DOHH2 (cell line): Measurements from ENCODE around the gene QRICH2.

Experiments used
- H3F3A ChIP-seq: fragments of 200-600 bp; sonication (generic), shearing (Covaris generic); 2 replicates; pipeline ENCODE4 v1.6.0; 2016; ENCODE audit warnings: antibody characterized with exemption, mild to moderate bottlenecking; ENCODE audit not compliant: control insufficient read depth, insufficient read depth
- H3K27ac ChIP-seq: fragments of 200-600 bp; sonication (generic); 2 replicates; pipeline ENCODE4 v1.5.1; 2014; ENCODE audit warnings: low read depth, mild to moderate bottlenecking, low read length, moderate library complexity
- H3K27me3 ChIP-seq: fragments of 200-600 bp; sonication (generic); 2 replicates; pipeline ENCODE4 v1.6.1; 2014; ENCODE audit warnings: mild to moderate bottlenecking, low read length, mixed read lengths; ENCODE audit not compliant: control insufficient read depth
- H3K36me3 ChIP-seq: fragments of 200-600 bp; sonication (generic); 2 replicates; pipeline ENCODE4 v1.6.1; 2014; ENCODE audit warnings: mild to moderate bottlenecking, low read length, moderate library complexity, mixed read lengths; ENCODE audit not compliant: control insufficient read depth
- H3K4me1 ChIP-seq: fragments of 200-600 bp; sonication (generic); 2 replicates; pipeline ENCODE4 v1.6.1; 2014; ENCODE audit warnings: mild to moderate bottlenecking, low read length, mixed read lengths; ENCODE audit not compliant: control insufficient read depth
- H3K4me2 ChIP-seq: fragments of 200-600 bp; sonication (generic); 2 replicates; pipeline ENCODE4 v1.6.0; 2014; ENCODE audit warnings: mild to moderate bottlenecking, low read length, moderate library complexity
- H3K4me3 ChIP-seq: fragments of 200-600 bp; sonication (generic); 2 replicates; pipeline ENCODE4 v1.5.1; 2014; ENCODE audit warnings: mild to moderate bottlenecking, low read length, mixed read lengths
- H3K79me2 ChIP-seq: fragments of 200-600 bp; sonication (generic); 2 replicates; pipeline ENCODE4 v1.6.1; 2014; ENCODE audit warnings: mild to moderate bottlenecking, low read length, mixed read lengths; ENCODE audit not compliant: control insufficient read depth
- H3K9me2 ChIP-seq: fragments of 200-600 bp; sonication (generic); replicated peaks from 2 replicates; pipeline ENCODE4 v1.6.1; 2014; ENCODE audit warnings: mild to moderate bottlenecking, low read length, mixed read lengths; ENCODE audit not compliant: control insufficient read depth
- H3K9me3 ChIP-seq: fragments of 200-600 bp; sonication (generic); 2 replicates; pipeline ENCODE4 v1.6.1; 2014; ENCODE audit warnings: antibody characterized with exemption, low read length, mixed read lengths; ENCODE audit not compliant: control insufficient read depth, insufficient read depth
- H4K20me1 ChIP-seq: fragments of 200-600 bp; sonication (generic); 2 replicates; pipeline ENCODE4 v1.6.0; 2014; ENCODE audit warnings: low read depth, mild to moderate bottlenecking, antibody characterized with exemption, low read length, moderate library complexity; ENCODE audit not compliant: control insufficient read depth, insufficient read depth
- CTCF ChIP-seq: fragments of 200-600 bp; sonication (generic); IDR thresholded peaks from one replicate; pipeline ENCODE4 v1.5.1; 2014; ENCODE audit warnings: antibody characterized with exemption, mild to moderate bottlenecking, low read depth, low read length; ENCODE audit not compliant: poor library complexity, severe bottlenecking
- EZH2phosphoT487 ChIP-seq: fragments of 200-600 bp; sonication (generic); IDR thresholded peaks from 2 replicates; pipeline ENCODE4 v1.6.1; 2017; ENCODE audit warnings: borderline replicate concordance, mild to moderate bottlenecking, antibody characterized with exemption, low read length, moderate library complexity, mixed read lengths

The QRICH2 gene

GRCh38 chr17:76345377-76345974 is 37.4 kb upstream of the QRICH2 start:
- TF ChIP-seq EZH2phosphoT487 (no peak), CTCF (no peak)
- H4K20me1 ChIP-seq: no peaks in the 10 kb centered on the region
- H3F3A ChIP-seq: no peaks in the 10 kb centered on the region
- H3K27ac ChIP-seq: no peak overlapping the region
- H3K4me1 ChIP-seq: no peaks in the 10 kb centered on the region
- peaks cover 2% of the 10 kb centered on the region; the same call in 1 of the 2 replicates for H3K79me2 ChIP-seq
- no peaks in the 10 kb centered on the region for H3K9me3 ChIP-seq
- H3K27me3 ChIP-seq: no peaks in the 10 kb centered on the region
- no peaks in the 10 kb centered on the region for H3K9me2 ChIP-seq
- no peak overlapping the region for H3K4me3 ChIP-seq
- H3K36me3 ChIP-seq: peaks cover 23% of the 10 kb centered on the region
- no peak overlapping the region for H3K4me2 ChIP-seq

DNA sequence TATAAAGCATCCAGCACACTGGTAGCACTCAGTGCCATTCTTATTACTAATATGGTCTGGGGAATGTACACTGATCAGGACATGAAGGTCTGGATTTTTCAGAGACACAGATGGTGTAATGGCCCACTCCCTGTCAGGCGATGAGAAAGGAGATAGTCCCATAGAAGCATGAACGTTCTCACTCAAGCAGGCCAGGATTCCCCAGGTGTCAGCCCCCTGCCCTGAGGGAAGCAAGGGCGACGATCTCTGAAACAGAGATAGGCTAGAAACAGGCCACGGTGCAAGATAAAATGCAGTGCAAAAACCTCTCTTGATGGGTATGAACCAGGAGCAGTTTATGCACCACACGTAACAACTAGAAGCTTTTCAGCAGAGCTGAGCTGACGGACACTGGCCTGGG is 35.0 kb upstream of the QRICH2 start:
- H3F3A ChIP-seq: no peaks in the 10 kb centered on the region
- H4K20me1 ChIP-seq: no peaks in the 10 kb centered on the region
- H3K4me3 ChIP-seq: no peak overlapping the region
- H3K4me1 ChIP-seq: no peaks in the 10 kb centered on the region
- H3K4me2 ChIP-seq: no peak overlapping the region
- no peaks in the 10 kb centered on the region for H3K9me2 ChIP-seq
- no peak overlapping the region for H3K27ac ChIP-seq
- H3K27me3 ChIP-seq: no peaks in the 10 kb centered on the region
- TF ChIP-seq CTCF (no peak), EZH2phosphoT487 (no peak)
- peaks cover 23% of the 10 kb centered on the region for H3K36me3 ChIP-seq
- no peaks in the 10 kb centered on the region for H3K9me3 ChIP-seq
- H3K79me2 ChIP-seq: no peaks in the 10 kb centered on the region

GRCh38 chr17:76341301-76341700 is 33.2 kb upstream of the QRICH2 start:
- Histone ChIP-seq H3F3A (no peaks in the 10 kb centered on the region), H3K9me2 (no peaks in the 10 kb centered on the region), H3K4me2 (no peak overlapping the region), H3K9me3 (no peaks in the 10 kb centered on the region), H3K4me1 (no peaks in the 10 kb centered on the region), H3K36me3 (peaks cover 15% of the 10 kb centered on the region), H3K79me2 (no peaks in the 10 kb centered on the region), H3K4me3 (no peak overlapping the region), H3K27me3 (no peaks in the 10 kb centered on the region), H4K20me1 (no peaks in the 10 kb centered on the region), H3K27ac (no peak overlapping the region)
- TF ChIP-seq EZH2phosphoT487 (no peak), CTCF (no peak)

- H3K4me3 ChIP-seq: no peak overlapping the region
- H3K4me1 ChIP-seq: no peaks in the 10 kb centered on the region
- peaks cover 8% of the 10 kb centered on the region for H3K36me3 ChIP-seq
- H3K27ac ChIP-seq: no peak overlapping the region
- no peak for TF ChIP-seq CTCF
- TF ChIP-seq EZH2phosphoT487: no peak
- H3K27me3 ChIP-seq: no peaks in the 10 kb centered on the region
- H3K9me2 ChIP-seq: no peaks in the 10 kb centered on the region
- H4K20me1 ChIP-seq: no peaks in the 10 kb centered on the region
- H3K9me3 ChIP-seq: no peaks in the 10 kb centered on the region
- no peak overlapping the region for H3K4me2 ChIP-seq
- no peaks in the 10 kb centered on the region for H3K79me2 ChIP-seq
- no peaks in the 10 kb centered on the region for H3F3A ChIP-seq
Measured at GRCh38 chr17:76337413-76337777, 29.3 kb upstream of the QRICH2 start.
